ENCODE measurements around the gene CD22. TPM values are rescaled to one million over a fixed set of nuclear protein-coding genes. Genes with fewer than 3 reads are reported as not detected.
A peak's percentile ranks its signal among the peaks of the same experiment; 100 is the strongest.
"Not testable (repeated sequence)": the region's sequence is repeated elsewhere in the genome, so short reads cannot be mapped to it uniquely, and the experiment has no call there.

Gene CD22
- polyA plus RNA-seq, 4 donors, result 6.3 to 51.9 (median 12.3) TPM

DNA sequence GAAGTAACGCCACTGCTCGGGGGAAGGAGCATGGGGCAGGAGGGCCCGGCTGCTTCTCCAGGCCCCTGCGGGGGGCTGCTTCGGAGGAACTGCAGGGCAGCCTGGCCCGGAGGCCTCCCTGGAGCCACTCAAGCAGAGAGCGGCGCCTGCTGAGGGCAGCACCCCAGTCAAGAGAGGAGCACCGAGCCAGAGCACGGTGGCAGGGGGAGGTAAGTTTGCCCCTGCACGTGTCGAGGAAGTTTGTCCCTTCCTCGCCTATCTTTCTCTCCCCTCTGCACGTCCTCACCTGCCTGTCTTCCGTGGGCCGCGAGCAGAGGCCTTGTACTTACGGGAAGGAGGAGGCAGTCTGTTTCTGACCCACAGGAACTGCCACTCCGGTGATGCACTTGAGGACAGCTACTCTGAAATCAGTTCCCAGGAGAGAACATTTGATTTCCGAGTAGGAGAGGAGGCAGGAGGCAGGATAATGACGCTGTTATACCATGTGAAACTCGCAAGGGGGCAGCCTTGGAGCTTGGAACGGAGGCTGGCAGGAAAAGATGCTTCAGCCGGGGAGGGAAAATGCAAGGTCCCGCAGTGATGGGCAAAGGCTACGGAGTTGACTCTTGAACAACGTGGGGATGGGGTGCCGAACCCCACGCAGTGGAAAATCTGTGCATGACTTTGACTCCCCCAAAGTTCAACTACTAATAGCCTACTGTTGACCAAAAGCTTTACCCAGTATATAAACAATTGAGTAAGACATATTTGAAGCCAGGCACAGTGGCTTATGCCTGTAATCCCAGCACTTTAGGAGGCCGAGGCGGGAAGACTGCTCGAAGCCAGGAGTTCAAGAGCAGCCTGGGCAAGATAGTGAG, 23.7 kb downstream of the CD22 start:
- DNase-seq (ENCODE audit: low read depth in 4 of 4, low spot score in 2 of 4), result peak in 3 of 4 donors; percentile 46 to 61 (median 51)

- no peak for DNase-seq (ENCODE audit: low read depth in 4 of 4, low spot score in 2 of 4)
Measured at GRCh38 chr19:35353635-35354034, 24.6 kb downstream of the CD22 start.

GRCh38 chr19:35354898-35355297, 25.9 kb downstream of the CD22 start:
- no peak for DNase-seq (ENCODE audit: low read depth in 4 of 4, low spot score in 2 of 4)

- no peak for DNase-seq (ENCODE audit: low read depth in 4 of 4, low spot score in 2 of 4)
Measured at GRCh38 chr19:35355791-35356460, 26.9 kb downstream of the CD22 start.

- DNase-seq (ENCODE audit: low read depth in 4 of 4, low spot score in 2 of 4), result no peak
Measured at GRCh38 chr19:35357867-35358573, 29.0 kb downstream of the CD22 start, which contains the start of gene FFAR3. TSS of gene FFAR3 (plus strand) at chr19:35358460. CDS start at chr19:35358891, 431 bp downstream.

DNA sequence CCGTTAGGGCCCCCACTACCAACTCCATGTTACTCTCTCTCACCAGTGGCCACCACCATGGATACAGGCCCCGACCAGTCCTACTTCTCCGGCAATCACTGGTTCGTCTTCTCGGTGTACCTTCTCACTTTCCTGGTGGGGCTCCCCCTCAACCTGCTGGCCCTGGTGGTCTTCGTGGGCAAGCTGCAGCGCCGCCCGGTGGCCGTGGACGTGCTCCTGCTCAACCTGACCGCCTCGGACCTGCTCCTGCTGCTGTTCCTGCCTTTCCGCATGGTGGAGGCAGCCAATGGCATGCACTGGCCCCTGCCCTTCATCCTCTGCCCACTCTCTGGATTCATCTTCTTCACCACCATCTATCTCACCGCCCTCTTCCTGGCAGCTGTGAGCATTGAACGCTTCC, 29.8 kb downstream of the CD22 start:
- not testable (repeated sequence) for DNase-seq (ENCODE audit: low read depth in 4 of 4, low spot score in 2 of 4)

- not testable (repeated sequence) for DNase-seq (ENCODE audit: low read depth in 4 of 4, low spot score in 2 of 4)
Measured at GRCh38 chr19:35359395-35359794, 30.4 kb downstream of the CD22 start.

GRCh38 chr19:35360081-35360480, 31.1 kb downstream of the CD22 start:
- not testable (repeated sequence) for DNase-seq (ENCODE audit: low read depth in 4 of 4, low spot score in 2 of 4)

GRCh38 chr19:35360880-35361420, 32.0 kb downstream of the CD22 start:
- no peak for DNase-seq (ENCODE audit: low read depth in 4 of 4, low spot score in 2 of 4)

DNA sequence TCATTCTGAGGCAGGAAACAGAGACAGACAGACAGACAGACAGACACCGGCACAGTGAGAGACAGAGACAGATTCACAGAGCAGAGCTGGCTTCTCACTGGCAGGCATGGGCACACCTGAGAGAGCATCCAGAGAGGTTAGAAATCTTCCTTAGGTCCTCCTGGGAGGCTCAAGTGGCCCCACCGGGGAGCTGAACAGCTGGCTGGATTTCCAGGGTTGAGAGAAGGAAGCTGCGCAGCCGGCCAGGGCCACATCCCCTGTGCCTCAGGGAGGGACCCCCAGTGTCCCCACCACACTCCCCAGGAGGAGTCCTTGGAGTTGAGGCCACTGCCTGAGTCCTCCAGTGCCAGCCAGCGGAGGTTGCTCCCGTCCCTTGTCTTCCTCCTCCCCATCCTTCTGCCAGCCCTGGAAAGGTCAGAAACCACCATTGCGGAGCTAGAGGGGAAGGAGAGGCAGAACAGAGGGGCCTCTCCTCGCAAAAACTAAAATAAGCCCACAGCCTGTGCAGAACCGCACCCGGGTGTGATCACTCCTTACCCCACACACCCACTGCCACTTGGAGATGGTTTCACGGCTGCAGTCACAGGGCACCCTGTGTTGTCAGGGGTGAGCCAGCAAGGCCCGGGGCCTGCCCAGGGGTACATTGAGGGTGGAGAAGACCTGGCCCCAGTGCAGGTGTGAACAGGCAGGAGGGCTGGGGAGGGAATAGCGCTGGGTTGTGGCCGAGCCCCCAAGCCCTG, 33.4 kb downstream of the CD22 start:
- no peak for DNase-seq (ENCODE audit: low read depth in 4 of 4, low spot score in 2 of 4)

GRCh38 chr19:35363001-35363590, 34.1 kb downstream of the CD22 start:
- DNase-seq (ENCODE audit: low read depth in 4 of 4, low spot score in 2 of 4), result no peak

GRCh38 chr19:35363711-35364425, 34.9 kb downstream of the CD22 start:
- no peak for DNase-seq (ENCODE audit: low read depth in 4 of 4, low spot score in 2 of 4)

- no peak for DNase-seq (ENCODE audit: low read depth in 4 of 4, low spot score in 2 of 4)
Measured at GRCh38 chr19:35365303-35365702, 36.3 kb downstream of the CD22 start.

DNA sequence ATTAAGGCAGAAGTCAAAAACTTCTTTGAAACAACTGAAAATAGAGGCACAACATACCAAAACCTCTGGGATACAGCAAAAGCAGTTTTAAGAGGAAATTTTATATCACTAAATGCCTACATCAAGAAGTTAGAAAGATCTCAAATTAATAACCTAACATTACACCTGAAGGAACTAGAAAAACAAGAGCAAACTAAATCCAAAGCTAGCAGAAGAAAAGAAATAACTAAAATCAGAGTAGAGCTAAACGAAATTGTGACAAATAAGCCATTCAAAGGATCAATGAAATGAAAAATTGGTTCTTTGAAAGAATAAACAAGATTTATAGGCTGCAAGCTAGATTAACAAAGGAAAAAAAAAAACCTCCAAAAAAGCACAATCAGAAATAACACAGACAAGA, 39.4 kb downstream of the CD22 start:
- DNase-seq (ENCODE audit: low read depth in 4 of 4, low spot score in 2 of 4), result no peak

GRCh38 chr19:35369522-35369921, 40.5 kb downstream of the CD22 start:
- no peak for DNase-seq (ENCODE audit: low read depth in 4 of 4, low spot score in 2 of 4)

GRCh38 chr19:35370722-35371121, 41.7 kb downstream of the CD22 start, which contains the start of gene GPR42:
TSS of gene GPR42 (plus strand) at chr19:35371068. CDS start at chr19:35371360, 292 bp downstream.
- DNase-seq (ENCODE audit: low read depth in 4 of 4, low spot score in 2 of 4), result no peak

DNA sequence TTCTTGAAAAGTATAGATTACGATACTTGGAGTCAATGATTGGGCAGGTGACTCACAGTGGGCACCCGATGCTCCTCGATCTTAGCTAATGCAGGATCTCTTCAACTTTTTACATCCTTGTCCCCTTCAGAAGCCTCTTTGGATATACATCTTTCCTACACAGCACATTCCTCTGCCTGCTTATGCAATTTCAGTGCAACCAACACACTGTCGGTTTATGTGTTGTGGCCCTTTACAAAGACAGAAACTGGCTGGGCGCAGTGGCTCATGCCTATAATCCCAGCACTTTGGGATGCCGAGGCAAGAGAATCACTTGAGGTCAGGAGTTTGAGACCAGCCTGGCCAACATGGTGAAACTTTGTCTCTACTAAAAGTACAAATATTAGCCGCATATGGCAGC, 44.5 kb downstream of the CD22 start:
- no peak for DNase-seq (ENCODE audit: low read depth in 4 of 4, low spot score in 2 of 4)

DNA sequence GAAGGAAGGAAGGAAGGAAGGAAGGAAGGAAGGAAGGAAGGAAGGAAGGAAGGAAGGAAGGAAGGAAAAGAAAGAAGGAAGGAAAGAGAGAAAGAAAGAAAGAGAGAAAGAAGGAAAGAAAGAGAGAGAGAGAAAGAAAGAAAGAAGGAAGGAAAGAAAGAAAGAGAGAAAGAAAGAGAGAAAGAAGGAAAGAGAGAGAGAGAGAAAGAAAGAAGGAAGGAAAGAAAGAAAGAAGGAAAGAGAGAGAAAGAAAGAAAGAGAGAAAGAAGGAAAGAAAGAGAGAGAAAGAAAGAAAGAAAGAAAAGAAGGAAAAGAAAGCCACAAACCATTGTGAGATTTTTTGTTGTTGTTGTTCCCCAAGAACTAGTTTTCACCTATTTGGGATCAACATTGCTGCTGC, 45.0 kb downstream of the CD22 start:
- not testable (repeated sequence) for DNase-seq (ENCODE audit: low read depth in 4 of 4, low spot score in 2 of 4)
